HCT116 (cell line): ENCODE results near the gene MYH7. TPM values are rescaled to one million over a fixed set of nuclear protein-coding genes. Genes with fewer than 3 reads are reported as not detected.

Experiments used
- ATAC-seq: fragments of 200-7000 bp; cut with Tn5 transposase; 2 replicates; pipeline ENCODE4 v1.9.1; 2020; ENCODE audit warnings: mild to moderate bottlenecking, moderate library complexity
- BruUV-seq: library from RNA; stranded (reverse); fragments of 400-500 nt; replicated peaks from 2 replicates; lab custom pipeline; 2021; lab: Mats Ljungman, UMichigan
- CTCF ChIA-PET: fragments of 300-600 bp; sonication (Branson Sonifier 250); formaldehyde crosslinking; loops from one replicate; lab custom pipeline; 2021; ENCODE audit warnings: antibody characterized with exemption; lab: Charles Lee
- POLR2A ChIA-PET: fragments of 300-600, 350-600 bp; sonication (Branson Sonifier 250); formaldehyde crosslinking; loops from one replicate; lab custom pipeline; 2021; ENCODE audit warnings: antibody characterized with exemption; lab: Charles Lee
- RAD21 ChIA-PET, 2 experiments: fragments of 300-600 bp; sonication (Branson Sonifier 250); formaldehyde crosslinking; loops; one replicate each; lab custom pipeline; 2023; ENCODE audit warnings: low total read pairs in 2 of 2; ENCODE audit not compliant: uncharacterized antibody in 2 of 2, unreplicated experiment in 2 of 2, low non-redundant PET in 1 of 2; lab: Charles Lee
- DNase-seq: peaks from one replicate; pipeline ENCODE4 v3.0.0-alpha.2; 2010; ENCODE audit warnings: low read depth, low spot score
- H2AFZ ChIP-seq: fragments of 200-600 bp; shearing (Covaris generic), sonication (generic); 2 replicates; pipeline ENCODE4 v1.6.1; 2017; ENCODE audit warnings: low read depth, mixed run types, mixed read lengths, antibody characterized with exemption, low read length; ENCODE audit not compliant: poor library complexity, severe bottlenecking
- H3K27ac ChIP-seq: 2 replicates; pipeline ENCODE4 v1.5.1; 2012; ENCODE audit warnings: low read depth, low read length
- H3K27me3 ChIP-seq: fragments of 200-600 bp; sonication (generic); 2 replicates; pipeline ENCODE4 v1.6.1; 2016; ENCODE audit warnings: mixed run types, low read length, mixed read lengths; ENCODE audit not compliant: insufficient read depth
- H3K36me3 ChIP-seq, 2 experiments: fragments of 200-500 bp in 1 of 2; fragments of 200-600 bp in 1 of 2; sonication (Bioruptor generic) in 1 of 2; sonication (generic) in 1 of 2; 2 replicates each; pipeline versions ENCODE4 v1.5.1 to v1.6.1; 2014 to 2016; ENCODE audit warnings: low read length in 2 of 2, inconsistent platforms in 1 of 2, mixed read lengths in 1 of 2, mixed run types in 1 of 2; ENCODE audit not compliant: insufficient read depth in 2 of 2, control insufficient read depth in 1 of 2
- H3K4me1 ChIP-seq, 2 experiments: fragments of 200-600 bp in 1 of 2; sonication (generic) in 1 of 2; 2 replicates each; pipeline versions ENCODE4 v1.5.1 to v1.6.1; 2012 to 2017; ENCODE audit warnings: low read length in 2 of 2, inconsistent platforms in 1 of 2, mild to moderate bottlenecking in 1 of 2, mixed read lengths in 1 of 2, mixed run types in 1 of 2, moderate library complexity in 1 of 2; ENCODE audit not compliant: insufficient read depth in 2 of 2, control insufficient read depth in 1 of 2
- H3K4me2 ChIP-seq: fragments of 200-600 bp; sonication (generic); 2 replicates; pipeline ENCODE4 v1.6.1; 2017; ENCODE audit warnings: mixed run types, low read length, mixed read lengths
- H3K4me3 ChIP-seq, 2 experiments: fragments of 200-600 bp in 1 of 2; sonication (generic) in 1 of 2; replicated peaks in 1 of 2; 2 replicates each; pipeline ENCODE4 v1.5.1; 2011 to 2016; ENCODE audit warnings: low read length in 2 of 2, control low read depth in 1 of 2, low read depth in 1 of 2, mild to moderate bottlenecking in 1 of 2, mixed read lengths in 1 of 2, mixed run types in 1 of 2
- H3K79me2 ChIP-seq: fragments of 200-600 bp; sonication (generic); 2 replicates; pipeline ENCODE4 v1.6.1; 2017; ENCODE audit warnings: mild to moderate bottlenecking, mixed run types, low read length, moderate library complexity, mixed read lengths; ENCODE audit not compliant: insufficient read depth
- H3K9ac ChIP-seq: fragments of 200-600 bp; sonication (generic); 2 replicates; pipeline ENCODE4 v1.6.1; 2016; ENCODE audit warnings: low read length, mixed read lengths
- H3K9me2 ChIP-seq: fragments of 200-600 bp; sonication (generic), shearing (Covaris generic); 2 replicates; pipeline ENCODE4 v1.6.1; 2017; ENCODE audit warnings: mixed run types, mild to moderate bottlenecking, moderate library complexity; ENCODE audit not compliant: insufficient read depth
- H3K9me3 ChIP-seq, 2 experiments: fragments of 200-500 bp in 1 of 2; fragments of 200-600 bp in 1 of 2; sonication (Bioruptor generic) in 1 of 2; sonication (generic) in 1 of 2; 2 replicates each; pipeline ENCODE4 v1.6.1; 2014 to 2017; ENCODE audit warnings: low read length in 2 of 2, mixed read lengths in 2 of 2, inconsistent platforms in 1 of 2, low read depth in 1 of 2, mild to moderate bottlenecking in 1 of 2, mixed run types in 1 of 2, moderate library complexity in 1 of 2; ENCODE audit not compliant: control insufficient read depth in 1 of 2, insufficient read depth in 1 of 2
- H4K20me1 ChIP-seq: fragments of 200-600 bp; sonication (generic), shearing (Covaris generic); 2 replicates; pipeline ENCODE4 v1.6.1; 2017; ENCODE audit warnings: mixed run types, mild to moderate bottlenecking, moderate library complexity; ENCODE audit not compliant: insufficient read depth
- CEBPB ChIP-seq: IDR thresholded peaks from 2 replicates; pipeline ENCODE4 v1.6.1; 2012; ENCODE audit warnings: low read depth
- ELF1 ChIP-seq: IDR thresholded peaks from 2 replicates; pipeline ENCODE4 v1.6.1; 2012; ENCODE audit warnings: low read depth, borderline replicate concordance
- EZH2 ChIP-seq: fragments of 200-600 bp; sonication (generic); IDR thresholded peaks from 2 replicates; pipeline ENCODE4 v1.6.1; 2017; ENCODE audit warnings: antibody characterized with exemption, mixed run types
- EZH2phosphoT487 ChIP-seq: fragments of 200-600 bp; IDR thresholded peaks from 2 replicates; pipeline ENCODE4 v1.6.1; 2018; ENCODE audit warnings: antibody characterized with exemption, borderline replicate concordance
- FOSL1 ChIP-seq: IDR thresholded peaks from 2 replicates; pipeline ENCODE4 v1.6.1; 2012; ENCODE audit warnings: low read depth
- POLR2A ChIP-seq: IDR thresholded peaks from 2 replicates; pipeline ENCODE4 v1.7.0; 2011; ENCODE audit warnings: borderline replicate concordance; ENCODE audit not compliant: insufficient read depth, insufficient read length; ENCODE audit errors: extremely low read depth
- POLR2AphosphoS5 ChIP-seq: IDR thresholded peaks from 2 replicates; pipeline ENCODE4 v1.6.1; 2011; ENCODE audit warnings: mild to moderate bottlenecking, low read depth, low read length, moderate library complexity
- RAD21 ChIP-seq: IDR thresholded peaks from 2 replicates; pipeline ENCODE4 v1.6.1; 2012; ENCODE audit warnings: low read depth, mild to moderate bottlenecking
- SP1 ChIP-seq: IDR thresholded peaks from 2 replicates; pipeline ENCODE4 v1.6.1; 2012; ENCODE audit warnings: low read depth
- SRF ChIP-seq: IDR thresholded peaks from 2 replicates; pipeline ENCODE4 v1.6.1; 2012; ENCODE audit warnings: low read depth
- YY1 ChIP-seq: IDR thresholded peaks from 2 replicates; pipeline ENCODE4 v1.6.1; 2011; ENCODE audit warnings: low read length, low read depth, moderate library complexity, mild to moderate bottlenecking; ENCODE audit not compliant: insufficient replicate concordance; ENCODE audit errors: extremely low read depth
- ZFX ChIP-seq: fragments of 450-650 bp; IDR thresholded peaks from 2 replicates; pipeline ENCODE4 v1.6.1; 2017
- intact Hi-C: fragments of 100-400 bp; cut with micrococcal nuclease; formaldehyde crosslinking; loops from 2 replicates; pipeline ENCODE4 v1.10.0; 2022
- total RNA-seq: library from RNA; stranded (reverse); gene quantifications from one replicate; pipeline ENCODE4 v1.2.1, GENCODE V29; 2021; ENCODE audit not compliant: unreplicated experiment
- TF ChIP-seq, protein P1 (sequence below): IDR thresholded peaks from 2 replicates; pipeline ENCODE4 v1.6.1; 2011; ENCODE audit warnings: mild to moderate bottlenecking, low read length, moderate library complexity; ENCODE audit not compliant: insufficient replicate concordance; ENCODE audit errors: extremely low read depth
- TF ChIP-seq, protein P2 (sequence below): IDR thresholded peaks from 2 replicates; pipeline ENCODE4 v1.6.1; 2012; ENCODE audit warnings: low read depth

Gene MYH7
- total RNA-seq, 1 experiment from 2014 or later, result not detected

- intact Hi-C loops, result loop anchor here (5.0 kb wide), 1 partner anchor 260 kb away; no protein-coding TSS in a partner anchor
- CTCF ChIA-PET, result interaction anchor here (1.0 kb wide), 1 partner anchor 261 kb away, joined by 3 read pairs; no protein-coding TSS in a partner anchor
- Histone ChIP-seq H3K9me3 (no peaks in the 10 kb centered on the region), H3K4me2 (no peak overlapping the region), H3K9ac (no peak overlapping the region), H3K4me3 (no peak overlapping the region), H3K4me1 (no peaks in the 10 kb centered on the region), H4K20me1 (no peaks in the 10 kb centered on the region), H3K27ac (no peak overlapping the region), H3K36me3 (no peaks in the 10 kb centered on the region), H2AFZ (no peak overlapping the region), H3K79me2 (no peaks in the 10 kb centered on the region), H3K9me2 (no peaks in the 10 kb centered on the region), H3K27me3 (0 out of 2 replicates have a peak, but pooled peaks cover 6% of the 10 kb centered on the region)
- POLR2A ChIA-PET, result no interaction called here
- ATAC-seq, result no peak
- DNase-seq, result no peak
- TF ChIP-seq POLR2A (no peak), RAD21 (no peak), SRF (no peak), EZH2phosphoT487 (no peak), CEBPB (no peak), FOSL1 (no peak), ZFX (no peak), POLR2AphosphoS5 (no peak), SP1 (no peak)
- BruUV-seq, result no TSS peak
- RAD21 ChIA-PET, result no interaction called here
Measured at GRCh38 chr14:23381871-23382270, 53.6 kb downstream of the MYH7 start.

DNA sequence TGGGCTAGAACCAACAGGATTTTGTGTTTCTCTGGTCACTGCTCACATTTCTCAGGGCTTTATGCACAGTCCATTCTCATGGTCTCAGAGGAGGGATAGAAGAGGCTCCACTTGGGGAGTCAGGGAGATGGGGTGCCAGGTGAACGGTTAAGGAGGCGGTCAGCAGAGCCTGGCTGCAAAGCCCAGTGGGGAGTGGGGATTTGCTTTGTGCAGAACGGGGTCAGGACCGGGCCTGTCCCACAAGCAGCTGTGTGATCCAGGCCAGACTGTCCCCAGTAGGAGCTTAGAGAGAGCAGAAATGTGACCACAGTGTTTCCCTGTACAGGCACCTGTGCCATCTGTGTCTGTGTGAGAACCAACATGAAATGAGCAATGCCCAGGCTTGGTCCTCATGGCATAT lies 54.5 kb downstream of the MYH7 start:
- ChIA-PET CTCF (interaction anchor here (1.0 to 3.1 kb wide), 11 partner anchors 7 to 260 kb away, joined by 3 to 24 read pairs (median 7); partner anchors contain the start of genes PABPN1 and SLC22A17), POLR2A (no interaction called here), RAD21 (interaction anchor here in 1 of 2 experiments (1.5 kb wide), 1 partner anchor 55 kb away, joined by 8 read pairs; no protein-coding TSS in a partner anchor)
- no peaks in the 10 kb centered on the region for H3K36me3 ChIP-seq
- no peaks in the 10 kb centered on the region for H3K9me3 ChIP-seq
- 0 out of 2 replicates have a peak, but pooled peaks cover 6% of the 10 kb centered on the region for H3K27me3 ChIP-seq
- BruUV-seq, result no TSS peak
- H3K27ac ChIP-seq, result no peak overlapping the region
- no peak overlapping the region for H2AFZ ChIP-seq
- DNase-seq (no peak), ATAC-seq (no peak)
- no peaks in the 10 kb centered on the region for H3K79me2 ChIP-seq
- H3K9me2 ChIP-seq, result no peaks in the 10 kb centered on the region
- intact Hi-C loops, result loop anchor here (1.0 to 5.0 kb wide), 3 partner anchors 53 to 259 kb away; no protein-coding TSS in a partner anchor
- no peaks in the 10 kb centered on the region for H4K20me1 ChIP-seq
- H3K9ac ChIP-seq, result no peak overlapping the region
- no peak overlapping the region for H3K4me2 ChIP-seq
- H3K4me3 ChIP-seq, result no peak overlapping the region
- H3K4me1 ChIP-seq, result no peaks in the 10 kb centered on the region
- TF ChIP-seq FOSL1 (no peak), ZFX (no peak), ELF1 (no peak), YY1 (no peak), EZH2 (no peak)
- TF ChIP-seq, protein P1, sequence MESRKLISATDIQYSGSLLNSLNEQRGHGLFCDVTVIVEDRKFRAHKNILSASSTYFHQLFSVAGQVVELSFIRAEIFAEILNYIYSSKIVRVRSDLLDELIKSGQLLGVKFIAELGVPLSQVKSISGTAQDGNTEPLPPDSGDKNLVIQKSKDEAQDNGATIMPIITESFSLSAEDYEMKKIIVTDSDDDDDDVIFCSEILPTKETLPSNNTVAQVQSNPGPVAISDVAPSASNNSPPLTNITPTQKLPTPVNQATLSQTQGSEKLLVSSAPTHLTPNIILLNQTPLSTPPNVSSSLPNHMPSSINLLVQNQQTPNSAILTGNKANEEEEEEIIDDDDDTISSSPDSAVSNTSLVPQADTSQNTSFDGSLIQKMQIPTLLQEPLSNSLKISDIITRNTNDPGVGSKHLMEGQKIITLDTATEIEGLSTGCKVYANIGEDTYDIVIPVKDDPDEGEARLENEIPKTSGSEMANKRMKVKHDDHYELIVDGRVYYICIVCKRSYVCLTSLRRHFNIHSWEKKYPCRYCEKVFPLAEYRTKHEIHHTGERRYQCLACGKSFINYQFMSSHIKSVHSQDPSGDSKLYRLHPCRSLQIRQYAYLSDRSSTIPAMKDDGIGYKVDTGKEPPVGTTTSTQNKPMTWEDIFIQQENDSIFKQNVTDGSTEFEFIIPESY, result no peak
- TF ChIP-seq, protein P2, sequence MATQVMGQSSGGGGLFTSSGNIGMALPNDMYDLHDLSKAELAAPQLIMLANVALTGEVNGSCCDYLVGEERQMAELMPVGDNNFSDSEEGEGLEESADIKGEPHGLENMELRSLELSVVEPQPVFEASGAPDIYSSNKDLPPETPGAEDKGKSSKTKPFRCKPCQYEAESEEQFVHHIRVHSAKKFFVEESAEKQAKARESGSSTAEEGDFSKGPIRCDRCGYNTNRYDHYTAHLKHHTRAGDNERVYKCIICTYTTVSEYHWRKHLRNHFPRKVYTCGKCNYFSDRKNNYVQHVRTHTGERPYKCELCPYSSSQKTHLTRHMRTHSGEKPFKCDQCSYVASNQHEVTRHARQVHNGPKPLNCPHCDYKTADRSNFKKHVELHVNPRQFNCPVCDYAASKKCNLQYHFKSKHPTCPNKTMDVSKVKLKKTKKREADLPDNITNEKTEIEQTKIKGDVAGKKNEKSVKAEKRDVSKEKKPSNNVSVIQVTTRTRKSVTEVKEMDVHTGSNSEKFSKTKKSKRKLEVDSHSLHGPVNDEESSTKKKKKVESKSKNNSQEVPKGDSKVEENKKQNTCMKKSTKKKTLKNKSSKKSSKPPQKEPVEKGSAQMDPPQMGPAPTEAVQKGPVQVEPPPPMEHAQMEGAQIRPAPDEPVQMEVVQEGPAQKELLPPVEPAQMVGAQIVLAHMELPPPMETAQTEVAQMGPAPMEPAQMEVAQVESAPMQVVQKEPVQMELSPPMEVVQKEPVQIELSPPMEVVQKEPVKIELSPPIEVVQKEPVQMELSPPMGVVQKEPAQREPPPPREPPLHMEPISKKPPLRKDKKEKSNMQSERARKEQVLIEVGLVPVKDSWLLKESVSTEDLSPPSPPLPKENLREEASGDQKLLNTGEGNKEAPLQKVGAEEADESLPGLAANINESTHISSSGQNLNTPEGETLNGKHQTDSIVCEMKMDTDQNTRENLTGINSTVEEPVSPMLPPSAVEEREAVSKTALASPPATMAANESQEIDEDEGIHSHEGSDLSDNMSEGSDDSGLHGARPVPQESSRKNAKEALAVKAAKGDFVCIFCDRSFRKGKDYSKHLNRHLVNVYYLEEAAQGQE, result no peak
